GM19397 (cell line): ENCODE measurements around the gene RPL29.
A peak's percentile ranks its signal among the peaks of the same experiment; 100 is the strongest.

ENCODE experiments used
- ATAC-seq: cut with Tn5 transposase; IDR thresholded peaks from one replicate; pipeline ENCODE4 v1.9.1; 2021; ENCODE audit warnings: mild to moderate bottlenecking, moderate library complexity; ENCODE audit not compliant: unreplicated experiment

Gene RPL29

GRCh38 chr3:51984269-51984647 lies 11.4 kb downstream of the RPL29 start:
- no peak for ATAC-seq

GRCh38 chr3:51983578-51984268 lies 12.0 kb downstream of the RPL29 start:
- ATAC-seq = no peak

GRCh38 chr3:51982838-51983577 lies 12.7 kb downstream of the RPL29 start, which contains the start of gene ACY1:
Gene ACY1 (plus strand): TSS chr3:51983535. CDS start chr3:51984065, 530 bp downstream.
- peak; percentile 83 for ATAC-seq

GRCh38 chr3:51982352-51982837 lies 13.3 kb downstream of the RPL29 start:
- peak; percentile 41 for ATAC-seq

GRCh38 chr3:51980253-51980652 lies 15.4 kb downstream of the RPL29 start:
- ATAC-seq = no peak

- no peak for ATAC-seq
Observed at GRCh38 chr3:51978143-51978502, 17.6 kb downstream of the RPL29 start.

- no peak for ATAC-seq
Observed at GRCh38 chr3:51977446-51978142, 18.1 kb downstream of the RPL29 start.

GRCh38 chr3:51975852-51976549 lies 19.7 kb downstream of the RPL29 start:
- no peak for ATAC-seq

- ATAC-seq = peak; percentile 65
Observed at GRCh38 chr3:51974963-51975851, 20.5 kb downstream of the RPL29 start, which contains the start of gene ABHD14A. Gene ABHD14A (plus strand): TSS chr3:51975064. CDS start chr3:51975136, 72 bp downstream.

- peak; percentile 7 for ATAC-seq
Observed at GRCh38 chr3:51974277-51974962, 21.3 kb downstream of the RPL29 start.

GRCh38 chr3:51971350-51971749 lies 24.3 kb downstream of the RPL29 start:
- no peak for ATAC-seq

- ATAC-seq = no peak
Observed at GRCh38 chr3:51970606-51971300, 24.9 kb downstream of the RPL29 start.

- ATAC-seq = no peak
Observed at GRCh38 chr3:51969841-51970240, 25.9 kb downstream of the RPL29 start.

- no peak for ATAC-seq
Observed at GRCh38 chr3:51968883-51969678, 26.6 kb downstream of the RPL29 start.

- no peak for ATAC-seq
Observed at GRCh38 chr3:51968170-51968775, 27.4 kb downstream of the RPL29 start.

- peak; percentile 48 for ATAC-seq
Observed at GRCh38 chr3:51967384-51968169, 28.1 kb downstream of the RPL29 start, which contains the start of gene PCBP4. Gene PCBP4 (minus strand): TSS chr3:51967454. CDS start chr3:51961240, 6,214 bp downstream.
